OCI-LY1 (cell line): ENCODE results near the gene DPH5.

Experiments used
- EZH2 ChIP-seq: fragments of 200-600 bp; sonication (generic), shearing (Covaris generic); IDR thresholded peaks from 2 replicates; pipeline ENCODE4 v1.8.0; 2017; ENCODE audit warnings: borderline replicate concordance, mixed run types, mild to moderate bottlenecking, antibody characterized with exemption, low read length, moderate library complexity, mixed read lengths
- TF ChIP-seq, protein P1 (sequence below): fragments of 200-600 bp; sonication (generic), shearing (Covaris generic); IDR thresholded peaks from 2 replicates; pipeline ENCODE4 v1.5.1; 2017; ENCODE audit warnings: mild to moderate bottlenecking, antibody characterized with exemption, low read length, moderate library complexity, mixed read lengths

GRCh38 chr1:101050869-101051268, 25.3 kb upstream of the DPH5 start:
- TF ChIP-seq, protein P1, sequence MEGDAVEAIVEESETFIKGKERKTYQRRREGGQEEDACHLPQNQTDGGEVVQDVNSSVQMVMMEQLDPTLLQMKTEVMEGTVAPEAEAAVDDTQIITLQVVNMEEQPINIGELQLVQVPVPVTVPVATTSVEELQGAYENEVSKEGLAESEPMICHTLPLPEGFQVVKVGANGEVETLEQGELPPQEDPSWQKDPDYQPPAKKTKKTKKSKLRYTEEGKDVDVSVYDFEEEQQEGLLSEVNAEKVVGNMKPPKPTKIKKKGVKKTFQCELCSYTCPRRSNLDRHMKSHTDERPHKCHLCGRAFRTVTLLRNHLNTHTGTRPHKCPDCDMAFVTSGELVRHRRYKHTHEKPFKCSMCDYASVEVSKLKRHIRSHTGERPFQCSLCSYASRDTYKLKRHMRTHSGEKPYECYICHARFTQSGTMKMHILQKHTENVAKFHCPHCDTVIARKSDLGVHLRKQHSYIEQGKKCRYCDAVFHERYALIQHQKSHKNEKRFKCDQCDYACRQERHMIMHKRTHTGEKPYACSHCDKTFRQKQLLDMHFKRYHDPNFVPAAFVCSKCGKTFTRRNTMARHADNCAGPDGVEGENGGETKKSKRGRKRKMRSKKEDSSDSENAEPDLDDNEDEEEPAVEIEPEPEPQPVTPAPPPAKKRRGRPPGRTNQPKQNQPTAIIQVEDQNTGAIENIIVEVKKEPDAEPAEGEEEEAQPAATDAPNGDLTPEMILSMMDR, result no peak
- TF ChIP-seq EZH2, result no peak
